HG03175 (cell line): Measurements from ENCODE around the gene ABHD17C.
A peak's percentile ranks its signal among the peaks of the same experiment; 100 is the strongest.

Experiments used
- ATAC-seq: cut with Tn5 transposase; IDR thresholded peaks from one replicate; pipeline ENCODE4 v1.9.1; 2021; ENCODE audit warnings: mild to moderate bottlenecking, moderate library complexity; ENCODE audit not compliant: unreplicated experiment

The ABHD17C gene

DNA sequence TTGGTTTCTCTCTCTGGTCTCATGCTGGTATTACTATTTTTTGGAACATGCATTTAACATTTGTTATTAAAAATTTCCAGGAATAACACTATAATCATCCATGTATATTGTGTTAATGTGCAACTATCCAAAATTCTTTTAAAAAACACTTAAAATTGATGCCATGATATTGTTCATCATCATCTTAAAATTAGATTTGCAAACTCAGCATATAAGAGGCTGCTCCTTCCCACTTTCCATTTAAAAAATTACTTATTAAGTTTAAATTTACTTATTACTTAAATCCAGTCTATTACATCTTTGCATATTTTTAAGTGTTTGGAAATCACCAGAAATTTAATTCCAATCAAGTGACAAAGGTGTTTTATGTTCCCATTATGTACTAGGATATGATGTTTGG lies 5.8 kb upstream of the ABHD17C start:
- no peak for ATAC-seq

- ATAC-seq = no peak
Observed at GRCh38 chr15:80689716-80690115, 5.4 kb upstream of the ABHD17C start.

- no peak for ATAC-seq
Observed at GRCh38 chr15:80691575-80691974, 3.5 kb upstream of the ABHD17C start.

DNA sequence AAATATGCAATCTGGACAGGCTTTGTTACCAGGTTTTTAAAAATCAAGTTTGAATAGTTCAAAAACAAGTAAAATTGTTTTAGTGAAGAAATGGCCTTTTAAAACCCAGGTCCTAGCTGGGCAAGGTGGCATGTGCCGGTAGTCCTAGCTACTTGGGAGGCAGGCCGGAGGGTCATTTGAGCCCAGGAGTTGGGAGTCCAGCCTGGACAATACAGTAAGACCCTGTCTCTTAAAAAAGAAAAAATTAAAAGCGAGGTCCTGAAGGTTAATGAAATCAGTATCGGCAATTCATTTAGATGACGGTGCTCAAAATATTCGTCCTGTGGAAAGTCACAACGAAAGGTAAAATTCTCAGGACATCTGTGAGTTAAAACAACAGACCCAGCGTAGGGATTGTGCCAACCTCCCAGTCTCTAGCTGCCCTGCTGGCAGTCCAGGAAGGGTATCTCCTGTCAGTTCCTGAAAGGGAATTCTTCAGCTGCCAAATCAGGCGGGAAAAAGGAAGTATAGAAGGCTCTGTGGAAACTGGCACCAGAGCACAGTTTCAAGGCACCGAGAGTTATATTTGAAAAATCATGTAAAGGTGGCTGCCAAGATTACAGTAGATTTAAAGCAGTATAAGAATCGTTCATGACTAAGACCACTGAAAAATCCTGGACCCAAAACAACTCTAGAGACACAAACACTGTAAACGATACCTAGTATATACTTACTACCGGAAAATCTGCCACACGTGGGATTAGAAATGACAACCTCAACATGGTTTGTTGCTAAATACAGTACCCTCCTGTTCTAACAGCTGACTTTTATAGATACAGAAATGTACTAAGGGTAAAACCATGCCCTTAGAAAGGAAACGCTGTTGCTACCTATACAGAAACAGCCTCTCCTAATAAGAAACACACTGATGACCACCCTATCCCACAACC lies 1.2 kb upstream of the ABHD17C start:
- ATAC-seq = peak; percentile 2

- ATAC-seq = peak; percentile 32
Observed at GRCh38 chr15:80694611-80695098, 455 bp upstream of the ABHD17C start.

- ATAC-seq = peak; percentile 24
Observed at GRCh38 chr15:80695911-80696661, 976 bp downstream of the ABHD17C start.

DNA sequence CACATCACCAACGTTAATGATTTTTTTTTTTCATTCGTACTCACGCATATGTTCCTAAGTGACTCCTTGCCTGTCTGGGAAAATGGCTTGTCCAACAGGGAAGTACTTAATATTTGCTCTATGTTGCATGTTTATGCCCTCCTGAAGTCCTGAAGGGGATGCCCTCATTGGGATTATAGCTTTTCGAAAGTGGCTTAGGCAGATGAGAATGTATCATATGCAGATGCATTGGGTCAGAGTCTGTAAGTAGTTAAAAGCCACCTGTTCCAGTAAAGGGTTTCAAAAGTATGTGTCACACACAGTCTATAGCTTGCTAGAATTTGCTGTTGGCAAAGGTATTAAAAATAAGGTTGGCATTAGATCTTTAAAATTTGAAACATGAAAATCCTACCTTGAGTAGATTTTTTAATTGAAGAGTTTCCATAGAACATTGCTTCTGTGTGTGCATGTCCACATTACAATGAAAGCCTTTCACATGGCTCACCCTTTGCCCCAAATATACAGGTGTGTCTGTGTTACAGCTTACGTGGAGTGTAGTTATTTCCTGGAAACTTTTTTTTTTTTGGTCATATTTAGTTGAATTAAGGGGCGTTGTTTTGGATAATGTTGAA lies 2.1 kb downstream of the ABHD17C start:
- no peak for ATAC-seq

- ATAC-seq = no peak
Observed at GRCh38 chr15:80698676-80699075, 3.6 kb downstream of the ABHD17C start.

- no peak for ATAC-seq
Observed at GRCh38 chr15:80699981-80700380, 4.9 kb downstream of the ABHD17C start.

GRCh38 chr15:80701676-80702311 lies 6.7 kb downstream of the ABHD17C start:
- ATAC-seq = no peak

DNA sequence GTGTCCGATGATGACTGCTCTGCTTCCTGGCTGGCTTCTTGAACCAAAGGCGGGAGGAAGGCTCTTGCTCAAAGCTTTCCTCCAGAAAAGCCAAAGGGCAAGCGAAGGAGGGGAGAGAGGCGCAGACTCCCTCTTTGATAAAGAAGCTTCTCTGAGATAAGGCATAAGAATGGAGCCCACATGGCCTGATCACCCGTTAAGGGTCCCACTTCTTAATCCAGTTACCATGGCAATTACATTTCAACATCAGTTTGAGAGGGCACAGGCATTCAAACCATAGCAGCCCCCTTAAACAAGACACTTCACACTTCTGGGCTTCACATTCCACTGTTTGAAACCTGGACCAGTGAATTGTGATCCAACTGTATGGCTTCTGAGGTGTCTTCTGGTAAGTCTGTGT lies 8.0 kb downstream of the ABHD17C start:
- ATAC-seq = no peak

DNA sequence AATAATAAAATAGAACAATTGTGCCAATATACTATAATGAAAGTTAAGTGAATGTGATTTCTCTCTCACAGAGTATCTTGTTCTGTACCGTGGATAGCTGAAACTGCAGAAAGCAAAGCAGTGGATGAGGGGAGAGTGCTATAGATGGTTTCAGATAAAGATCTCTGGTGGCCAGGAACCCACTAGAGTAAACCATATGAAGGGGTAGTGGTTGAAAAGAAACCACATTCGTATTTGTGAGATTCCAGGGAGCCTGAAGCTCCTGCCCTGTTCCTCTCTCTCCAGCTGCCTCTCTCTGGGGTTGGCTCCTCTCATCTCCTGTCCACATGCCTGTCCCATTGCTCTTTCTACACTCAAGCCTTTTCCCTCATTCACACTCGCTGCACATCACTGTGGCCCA lies 8.9 kb downstream of the ABHD17C start:
- no peak for ATAC-seq

DNA sequence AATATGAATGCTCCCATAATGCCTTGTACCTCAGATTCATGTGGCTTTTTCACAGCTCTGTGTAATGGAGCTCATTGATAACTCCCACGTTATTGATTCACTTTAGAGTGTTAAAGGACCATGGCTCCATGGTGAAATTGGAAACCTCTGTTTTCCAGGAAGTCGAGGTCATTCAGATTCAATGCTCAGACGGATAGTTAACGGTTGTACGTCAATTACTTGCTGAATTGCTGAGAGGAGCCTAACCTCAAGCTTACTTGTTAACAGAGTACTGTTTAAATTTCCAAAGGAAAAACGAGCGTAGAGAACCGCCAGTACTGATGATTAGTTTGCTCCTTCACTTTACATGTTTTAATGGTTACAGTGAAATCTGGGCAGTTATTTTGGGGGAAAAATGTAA lies 11.1 kb downstream of the ABHD17C start:
- no peak for ATAC-seq

DNA sequence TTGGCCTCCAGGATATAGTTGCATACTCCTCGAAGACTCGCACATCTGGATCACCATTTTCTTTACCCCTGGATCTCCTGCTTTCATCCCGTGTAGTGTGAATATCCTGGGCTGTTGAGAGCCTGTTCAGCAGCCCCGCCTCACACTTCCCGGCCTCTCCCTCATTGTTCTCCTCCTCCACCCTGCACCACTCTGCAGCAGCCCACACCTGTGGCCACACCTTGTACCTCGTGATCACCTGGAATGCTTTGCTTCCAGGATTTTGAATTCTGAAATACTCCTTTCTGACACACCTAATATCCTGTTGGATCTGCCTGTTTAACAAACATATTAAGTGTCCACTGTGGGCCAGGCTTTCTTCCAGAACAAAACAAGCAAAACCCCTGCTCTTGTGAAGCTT lies 14.4 kb downstream of the ABHD17C start:
- ATAC-seq = no peak

DNA sequence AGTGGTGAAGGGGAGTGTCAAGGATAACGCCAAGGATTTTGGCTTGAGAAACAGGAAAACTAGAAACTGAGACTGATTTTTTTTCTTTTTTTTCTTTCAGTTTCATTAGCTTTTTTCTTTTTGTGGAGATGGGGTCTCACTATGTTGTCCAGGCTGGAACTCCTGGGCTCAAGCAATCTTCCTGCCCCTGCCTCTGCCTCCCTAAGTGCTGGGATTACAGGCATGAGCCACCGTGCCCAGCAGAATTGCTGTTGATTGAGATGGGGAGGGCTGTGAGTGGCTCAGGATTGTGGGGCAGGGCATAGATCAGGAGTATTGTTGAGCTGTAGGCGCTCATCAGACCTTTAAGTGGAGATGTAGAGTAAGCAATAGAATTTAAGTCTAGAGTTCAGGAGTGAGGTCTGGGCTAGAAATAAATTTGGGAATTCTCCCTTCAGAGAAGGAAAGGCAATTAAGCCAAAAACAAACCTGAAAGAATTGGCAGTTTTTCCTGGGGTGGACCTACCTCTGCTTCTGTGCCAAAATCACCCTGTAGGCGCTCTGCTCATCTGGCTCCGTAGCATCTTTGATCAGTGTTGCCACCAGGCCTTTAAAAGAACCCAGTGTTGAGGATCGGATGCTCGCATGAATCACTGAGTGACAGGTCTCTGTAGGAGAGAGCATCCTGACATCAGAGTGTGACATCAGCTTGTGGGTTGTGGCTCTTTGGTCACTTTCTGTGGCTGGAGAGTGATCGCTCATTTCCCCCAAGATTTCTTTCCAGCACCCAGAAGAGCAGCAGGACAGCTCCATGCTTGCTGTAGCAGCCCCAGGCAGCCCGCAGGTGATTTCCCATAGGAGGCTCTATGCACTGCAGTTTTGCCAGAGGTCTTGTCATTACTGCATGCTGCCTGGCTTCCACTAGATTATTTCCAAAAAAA lies 15.8 kb downstream of the ABHD17C start:
- no peak for ATAC-seq

DNA sequence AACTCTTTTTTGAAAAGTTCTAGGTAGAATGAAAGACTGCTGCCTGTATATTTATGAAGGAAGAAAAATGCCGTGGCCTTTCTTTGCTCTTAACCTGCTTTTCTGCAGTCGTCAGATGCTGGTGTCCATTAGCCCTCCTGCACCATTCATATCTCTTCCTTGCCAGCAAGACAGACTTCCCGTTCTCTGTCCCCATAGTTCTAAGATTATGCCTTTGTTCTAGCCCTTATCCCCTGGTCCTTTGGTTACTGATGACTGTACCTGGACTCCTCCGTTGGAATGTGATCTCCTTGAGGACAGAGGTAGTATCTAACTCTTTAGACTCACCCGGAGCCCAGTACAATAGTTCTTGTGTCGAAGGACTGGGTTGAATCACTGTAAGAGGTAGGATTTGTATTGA lies 16.8 kb downstream of the ABHD17C start:
- no peak for ATAC-seq

DNA sequence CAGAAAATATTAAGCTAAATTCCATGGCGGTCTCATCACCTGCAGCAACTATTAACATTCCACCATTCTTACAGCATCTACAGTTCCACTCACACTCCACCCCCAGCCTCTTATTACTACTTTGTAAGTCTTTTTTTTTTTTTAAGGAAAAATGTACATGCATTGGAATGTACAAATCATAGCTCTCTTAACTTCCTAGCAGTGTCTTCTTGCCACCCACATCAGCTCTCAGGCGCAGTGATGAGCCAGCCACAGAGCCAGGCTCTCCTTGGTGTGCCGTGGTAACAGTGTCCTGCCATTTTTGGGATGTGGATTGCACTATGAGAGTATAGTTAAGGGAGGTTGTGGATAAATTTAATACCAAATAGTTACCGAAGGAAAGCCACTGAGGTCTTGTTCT lies 17.8 kb downstream of the ABHD17C start:
- ATAC-seq = no peak

DNA sequence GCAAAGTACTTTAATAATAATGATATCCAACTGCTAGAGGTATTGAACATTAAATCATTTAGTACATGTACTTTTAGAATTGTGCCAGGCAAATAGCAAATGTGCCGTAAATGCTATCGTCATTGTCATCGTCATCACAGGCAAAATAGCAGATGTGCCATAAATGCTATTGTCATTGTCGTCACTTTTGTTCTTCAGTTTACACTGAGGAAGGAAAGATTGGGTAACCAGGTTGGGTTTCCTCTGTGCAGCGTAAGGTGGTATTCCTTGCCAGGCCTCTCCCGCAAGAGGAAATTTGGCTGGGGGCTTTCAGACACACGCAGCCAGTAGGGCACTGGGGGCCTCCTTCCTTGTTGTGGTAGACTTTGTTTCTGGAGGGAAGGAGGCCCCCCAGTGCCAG lies 26.4 kb downstream of the ABHD17C start:
- no peak for ATAC-seq

GRCh38 chr15:80722811-80723210 lies 27.7 kb downstream of the ABHD17C start:
- no peak for ATAC-seq

DNA sequence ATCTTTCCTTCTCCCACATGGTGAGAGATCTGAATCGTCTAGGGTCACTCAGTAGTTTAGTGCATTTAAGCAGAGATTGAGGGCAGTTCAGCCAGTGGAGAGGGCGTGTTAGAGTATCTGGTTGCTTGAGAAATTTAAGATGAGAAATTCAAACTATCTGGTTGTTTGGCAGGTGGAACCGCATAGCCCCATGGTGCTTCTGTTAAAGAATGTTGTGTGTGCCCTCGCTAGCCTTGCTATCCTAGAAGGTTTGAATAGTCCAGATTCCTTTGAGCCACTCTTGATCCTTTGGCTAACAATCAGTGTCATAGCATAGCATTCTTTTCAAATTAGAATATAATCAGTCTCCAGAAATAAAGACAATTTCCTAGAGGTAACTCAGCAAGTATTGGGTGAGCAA lies 32.1 kb downstream of the ABHD17C start:
- ATAC-seq = no peak
